AG04450 (cell line): ENCODE measurements around the gene ST8SIA6. TPM values are rescaled to one million over a fixed set of nuclear protein-coding genes. Genes with fewer than 3 reads are reported as not detected.

Experiments used
- CTCF ChIA-PET: fragments of 300-600, 350-600 bp; formaldehyde crosslinking; extraction: SDS; loops from one replicate; lab custom pipeline; 2022; ENCODE audit warnings: antibody characterized with exemption, inconsistent platforms; lab: Charles Lee
- POLR2A ChIA-PET: fragments of 350-600 bp; formaldehyde crosslinking; extraction: SDS; loops from one replicate; lab custom pipeline; 2021; ENCODE audit warnings: antibody characterized with exemption, inconsistent platforms; lab: Yijun Ruan, JAX
- DNase-seq: peaks from one replicate; pipeline ENCODE4 v3.0.0-alpha.2; 2011; ENCODE audit warnings: low read depth, low spot score
- H3K27ac ChIP-seq: one replicate; pipeline ENCODE4 v1.5.1; 2012; ENCODE audit warnings: low read depth, low read length, control low read depth
- H3K27me3 ChIP-seq: one replicate; pipeline ENCODE4 v1.6.0; 2012; ENCODE audit warnings: low read length; ENCODE audit not compliant: control insufficient read depth, insufficient read depth
- H3K4me3 ChIP-seq: 2 replicates; pipeline ENCODE4 v1.5.1; 2011; ENCODE audit warnings: mild to moderate bottlenecking, low read depth, low read length, control low read depth
- H3K9me3 ChIP-seq: 2 replicates; pipeline ENCODE4 v1.5.1; 2012; ENCODE audit warnings: low read length; ENCODE audit not compliant: control insufficient read depth, insufficient read depth
- CTCF ChIP-seq: IDR thresholded peaks from 2 replicates; pipeline ENCODE4 v1.5.1; 2011; ENCODE audit warnings: low read depth, low read length, control low read depth, inconsistent platforms
- polyA plus RNA-seq: library from polyadenylated mRNA; depleted of rRNA; stranded (reverse); fragments of >200 nt; gene quantifications from 2 replicates; pipeline ENCODE4 v1.2.3, GENCODE V29; 2011

ST8SIA6 gene
- polyA plus RNA-seq, 1 experiment = not detected

GRCh38 chr10:17422931-17423330, 31.5 kb downstream of the ST8SIA6 start:
- TF ChIP-seq CTCF = no peak
- H3K27ac ChIP-seq = no peak overlapping the region
- no peaks in the 10 kb centered on the region for H3K9me3 ChIP-seq
- no peak for DNase-seq
- peaks cover 8% of the 10 kb centered on the region for H3K27me3 ChIP-seq
- ChIA-PET CTCF (interaction anchor here (1.4 to 1.7 kb wide), 2 partner anchors 9 to 14 kb away, joined by 3 to 8 read pairs; no protein-coding TSS in a partner anchor), POLR2A (no interaction called here)
- H3K4me3 ChIP-seq = no peak overlapping the region

GRCh38 chr10:17418249-17418648, 36.1 kb downstream of the ST8SIA6 start:
- POLR2A ChIA-PET = no interaction called here
- Histone ChIP-seq H3K27me3 (peaks cover 2% of the 10 kb centered on the region), H3K9me3 (no peaks in the 10 kb centered on the region), H3K27ac (no peak overlapping the region), H3K4me3 (no peak overlapping the region)
- CTCF ChIA-PET = interaction anchor here (2.0 kb wide), 1 partner anchor 9 kb away, joined by 9 read pairs; no protein-coding TSS in a partner anchor
- DNase-seq = no peak
- TF ChIP-seq CTCF = no peak

GRCh38 chr10:17416442-17417211, 37.8 kb downstream of the ST8SIA6 start:
- CTCF ChIA-PET = interaction anchor here (2.0 kb wide), 1 partner anchor 8 kb away, joined by 9 read pairs; no protein-coding TSS in a partner anchor
- H3K9me3 ChIP-seq = no peaks in the 10 kb centered on the region
- POLR2A ChIA-PET = no interaction called here
- TF ChIP-seq CTCF = no peak
- peaks cover 2% of the 10 kb centered on the region for H3K27me3 ChIP-seq
- H3K27ac ChIP-seq = no peak overlapping the region
- DNase-seq = no peak
- no peak overlapping the region for H3K4me3 ChIP-seq

GRCh38 chr10:17415046-17415658, 39.2 kb downstream of the ST8SIA6 start:
- ChIA-PET POLR2A (no interaction called here), CTCF (interaction anchor here (0.6 to 0.7 kb wide), 3 partner anchors 39 to 664 kb away, joined by 3 to 5 read pairs (median 3); no protein-coding TSS in a partner anchor)
- DNase-seq = no peak
- Histone ChIP-seq H3K9me3 (no peaks in the 10 kb centered on the region), H3K4me3 (no peak overlapping the region), H3K27ac (no peak overlapping the region), H3K27me3 (no peaks in the 10 kb centered on the region)
- TF ChIP-seq CTCF = no peak

- H3K9me3 ChIP-seq = no peaks in the 10 kb centered on the region
- H3K27me3 ChIP-seq = no peaks in the 10 kb centered on the region
- no peak for TF ChIP-seq CTCF
- CTCF ChIA-PET = no interaction called here
- POLR2A ChIA-PET = no interaction called here
- no peak overlapping the region for H3K4me3 ChIP-seq
- no peak for DNase-seq
- H3K27ac ChIP-seq = no peak overlapping the region
These were observed 39.9 kb downstream of the ST8SIA6 start for GRCh38 chr10:17414484-17414883.
